Breast epithelium (tissue), 3 donors: ENCODE results near the gene BNC2.

Experiments
- POLR2AphosphoS5 ChIP-seq, 3 donors: sonication (generic); formaldehyde crosslinking; IDR thresholded peaks; one replicate each; pipeline ENCODE4 v1.6.1; 2017; ENCODE audit warnings: antibody characterized with exemption in 3 of 3
- TF ChIP-seq, protein P1 (sequence below), 3 donors: fragments of 450-650 bp; IDR thresholded peaks; one replicate each; pipeline ENCODE4 v1.5.1; 2016 to 2017; ENCODE audit warnings: antibody characterized with exemption in 3 of 3, mild to moderate bottlenecking in 3 of 3, moderate library complexity in 3 of 3

DNA sequence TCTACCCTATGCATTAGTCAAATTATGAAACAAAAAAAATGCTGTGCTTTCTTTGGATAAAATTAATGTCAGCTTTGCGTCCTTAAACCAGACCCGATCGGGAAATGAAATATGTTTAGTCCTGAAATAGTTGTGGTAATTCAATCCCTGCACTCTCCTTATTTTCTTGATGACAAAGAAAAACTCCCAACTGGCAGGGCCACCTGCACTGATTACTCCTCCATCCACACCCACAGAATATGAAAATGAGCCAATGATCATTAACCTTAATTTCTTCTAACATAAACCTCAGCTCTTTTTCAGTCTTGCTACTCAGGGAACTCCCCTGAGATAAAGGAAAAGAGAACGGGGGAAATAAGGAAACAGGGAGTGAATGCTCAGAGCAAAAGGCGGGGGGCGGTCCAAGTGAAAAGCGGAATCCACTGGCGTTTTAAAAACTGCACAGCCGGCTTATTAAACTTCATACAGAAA lies 245.3 kb downstream of the BNC2 start:
- TF ChIP-seq, protein P1, sequence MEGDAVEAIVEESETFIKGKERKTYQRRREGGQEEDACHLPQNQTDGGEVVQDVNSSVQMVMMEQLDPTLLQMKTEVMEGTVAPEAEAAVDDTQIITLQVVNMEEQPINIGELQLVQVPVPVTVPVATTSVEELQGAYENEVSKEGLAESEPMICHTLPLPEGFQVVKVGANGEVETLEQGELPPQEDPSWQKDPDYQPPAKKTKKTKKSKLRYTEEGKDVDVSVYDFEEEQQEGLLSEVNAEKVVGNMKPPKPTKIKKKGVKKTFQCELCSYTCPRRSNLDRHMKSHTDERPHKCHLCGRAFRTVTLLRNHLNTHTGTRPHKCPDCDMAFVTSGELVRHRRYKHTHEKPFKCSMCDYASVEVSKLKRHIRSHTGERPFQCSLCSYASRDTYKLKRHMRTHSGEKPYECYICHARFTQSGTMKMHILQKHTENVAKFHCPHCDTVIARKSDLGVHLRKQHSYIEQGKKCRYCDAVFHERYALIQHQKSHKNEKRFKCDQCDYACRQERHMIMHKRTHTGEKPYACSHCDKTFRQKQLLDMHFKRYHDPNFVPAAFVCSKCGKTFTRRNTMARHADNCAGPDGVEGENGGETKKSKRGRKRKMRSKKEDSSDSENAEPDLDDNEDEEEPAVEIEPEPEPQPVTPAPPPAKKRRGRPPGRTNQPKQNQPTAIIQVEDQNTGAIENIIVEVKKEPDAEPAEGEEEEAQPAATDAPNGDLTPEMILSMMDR (IDR thresholded peaks at IDR 0.05) = no peak
- no peak for TF ChIP-seq POLR2AphosphoS5 (IDR thresholded peaks at IDR 0.05)
